Breast epithelium (tissue), 3 donors: Measurements from ENCODE around the gene MAP3K3.
A peak's percentile ranks its signal among the peaks of the same experiment; 100 is the strongest.

ENCODE experiments used
- CTCF ChIP-seq, 3 donors: fragments of 450-650 bp; IDR thresholded peaks; one replicate each; pipeline ENCODE4 v1.5.1; 2016 to 2017; ENCODE audit warnings: antibody characterized with exemption in 3 of 3, mild to moderate bottlenecking in 3 of 3, moderate library complexity in 3 of 3
- POLR2A ChIP-seq: fragments of 450-650 bp; IDR thresholded peaks from one replicate; pipeline ENCODE4 v1.6.1; 2016; ENCODE audit warnings: antibody characterized with exemption, mild to moderate bottlenecking, moderate library complexity
- POLR2AphosphoS5 ChIP-seq, 3 donors: sonication (generic); formaldehyde crosslinking; IDR thresholded peaks; one replicate each; pipeline ENCODE4 v1.6.1; 2017; ENCODE audit warnings: antibody characterized with exemption in 3 of 3

GRCh38 chr17:63697341-63698286 lies 75.4 kb downstream of the MAP3K3 start:
- peak in 2 of 3 donors; percentile 23 to 44 for TF ChIP-seq CTCF (IDR thresholded peaks at IDR 0.05)
- TF ChIP-seq POLR2A = no peak
- no peak for TF ChIP-seq POLR2AphosphoS5 (IDR thresholded peaks at IDR 0.05)
